Stimulated activated CD4-positive, alpha-beta T cell treated with anti-CD3 and anti-CD28 coated beads, Interleukin-1b, Interleukin-23, amount 100 ng/mL, for 1 hour (primary cell): ENCODE measurements around the gene ZFYVE9.
"Not testable (repeated sequence)": the region's sequence is repeated elsewhere in the genome, so short reads cannot be mapped to it uniquely, and the experiment has no call there.

Experiments
- DNase-seq, 2 donors: peaks; one replicate each; pipeline ENCODE4 v3.0.0-alpha.2; 2020; ENCODE audit warnings: low read depth in 2 of 2

ZFYVE9 gene

DNA sequence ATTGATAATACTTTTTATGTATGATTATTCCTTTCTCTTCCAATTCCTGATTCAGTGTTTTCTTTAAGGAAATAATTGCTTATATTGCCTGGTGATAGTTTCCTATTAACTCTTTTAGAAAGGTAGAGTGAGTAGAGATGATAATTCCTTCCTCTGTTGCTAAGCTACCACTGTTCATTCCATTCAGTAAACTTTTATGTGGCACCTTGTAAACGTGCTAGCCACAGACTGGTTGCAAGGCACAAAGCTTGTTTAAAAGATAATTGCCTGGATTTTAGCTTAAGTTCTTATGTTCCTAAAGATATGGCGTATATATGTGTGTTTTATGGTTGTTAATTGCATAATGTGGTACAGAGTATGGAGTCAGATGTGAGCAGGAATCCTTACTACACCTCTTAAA is 3.2 kb downstream of the ZFYVE9 start:
- no peak for DNase-seq

DNA sequence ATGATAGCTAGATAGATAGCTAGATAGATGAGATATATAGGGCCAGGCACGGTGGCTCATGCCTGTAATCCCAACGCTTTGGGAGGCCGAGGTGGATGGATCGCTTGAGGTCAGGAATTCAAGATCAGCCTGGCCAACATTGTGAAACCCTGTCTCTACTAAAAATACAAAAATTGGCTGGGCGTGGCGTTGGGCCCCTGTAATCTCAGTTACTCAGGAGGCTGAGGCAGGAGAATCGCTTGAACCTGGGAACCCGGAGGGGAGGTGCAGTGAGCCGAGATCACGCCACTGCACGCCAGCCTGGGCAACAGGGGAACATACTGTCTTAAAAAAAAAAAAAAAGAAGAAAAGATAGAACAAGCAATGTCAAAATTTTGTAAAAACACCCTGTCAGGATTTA is 8.6 kb downstream of the ZFYVE9 start:
- DNase-seq, result not testable (repeated sequence)

DNA sequence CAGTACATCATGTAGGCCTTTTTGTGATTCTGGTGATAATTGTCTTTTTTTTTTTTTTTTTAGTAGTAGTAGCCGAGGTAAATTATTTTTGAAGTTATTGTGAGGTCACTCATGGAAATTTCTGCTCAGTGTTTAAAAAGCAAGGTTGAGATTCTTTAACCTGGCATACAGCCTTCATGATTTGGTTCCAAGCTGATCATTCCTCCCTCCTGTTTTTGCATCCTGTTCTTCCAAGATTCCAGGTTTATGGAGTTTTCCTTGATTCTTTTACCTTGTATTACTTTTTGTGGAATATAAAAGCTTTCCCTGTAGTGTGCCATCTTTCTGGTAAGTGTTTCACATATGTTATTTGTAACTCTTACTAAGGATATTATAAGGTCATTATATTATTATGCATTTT is 9.1 kb downstream of the ZFYVE9 start:
- DNase-seq, result no peak

DNA sequence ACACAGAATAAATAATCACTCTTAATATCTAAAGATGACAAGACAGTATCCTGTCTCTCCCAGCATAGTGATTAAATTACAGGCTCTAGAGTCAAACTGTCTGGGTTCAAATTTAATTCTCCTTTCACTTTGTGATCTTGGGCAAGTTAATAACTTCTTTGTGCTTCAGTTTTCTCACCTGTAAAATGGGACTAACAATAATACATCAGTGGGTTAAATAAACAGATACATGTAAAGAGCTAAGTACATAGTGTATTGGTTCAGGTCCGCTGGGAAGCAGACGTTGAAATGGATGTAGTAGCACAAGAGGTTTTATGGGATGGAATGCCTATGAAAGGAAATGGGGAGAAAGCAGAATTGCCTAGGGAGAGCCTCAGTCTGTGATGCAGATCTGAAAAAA is 10.7 kb downstream of the ZFYVE9 start:
- no peak for DNase-seq

DNA sequence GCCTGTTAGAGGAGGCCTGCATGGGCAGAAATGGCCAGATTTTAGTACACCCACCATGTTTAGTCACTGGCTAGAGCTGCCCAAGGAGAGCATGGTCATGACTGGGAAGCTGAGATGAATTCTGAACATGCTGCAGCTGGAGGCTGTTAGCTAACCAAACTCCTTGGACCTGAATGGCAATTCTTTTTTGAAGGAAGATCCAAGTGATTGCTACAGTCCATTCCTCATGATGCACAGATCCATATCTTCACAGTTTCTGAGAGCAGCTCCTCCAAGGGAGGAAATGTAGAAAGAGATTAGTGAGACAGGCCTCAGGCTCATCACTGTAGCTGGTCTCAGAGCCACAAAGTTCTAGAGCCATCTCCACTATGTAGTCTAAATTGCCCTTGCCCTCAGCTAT is 11.1 kb downstream of the ZFYVE9 start:
- DNase-seq, result no peak

DNA sequence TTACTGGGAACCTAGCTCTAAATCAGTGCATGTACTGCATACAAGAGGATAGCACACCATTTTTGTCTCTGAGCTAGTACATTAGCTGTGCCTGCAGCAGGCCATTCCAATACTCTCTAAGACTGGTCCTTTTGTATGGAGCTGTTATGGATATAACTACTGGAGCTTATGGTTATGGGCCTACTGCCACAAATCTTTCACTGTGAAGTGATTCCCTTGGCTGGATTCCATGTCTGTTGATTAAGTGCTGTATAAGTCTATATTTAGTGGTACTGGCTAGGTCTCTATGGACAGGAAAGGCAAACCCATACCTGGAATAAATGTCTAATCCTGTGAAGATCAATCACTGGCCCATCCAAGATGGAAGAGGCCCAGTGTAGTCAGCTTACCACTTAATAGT is 12.0 kb downstream of the ZFYVE9 start:
- DNase-seq, result no peak

DNA sequence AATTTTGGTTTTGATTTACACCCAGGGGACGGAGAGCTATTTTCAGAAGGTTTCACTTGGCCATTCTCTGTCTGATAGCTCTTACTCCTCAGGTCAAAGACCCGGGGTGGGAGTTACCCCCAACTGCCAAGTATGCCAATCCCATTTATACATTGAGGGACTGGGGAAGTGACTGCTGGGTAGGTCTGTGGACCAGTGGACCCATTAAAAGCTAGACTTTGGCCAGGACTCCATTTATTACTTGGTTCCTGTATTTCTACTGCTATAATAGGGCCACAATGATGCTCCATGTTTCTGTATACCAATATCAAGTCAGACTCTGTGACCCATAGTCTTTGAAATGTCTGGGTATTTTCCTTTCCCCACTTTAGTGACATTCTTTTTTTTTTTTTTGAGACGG is 14.6 kb downstream of the ZFYVE9 start:
- DNase-seq, result no peak

DNA sequence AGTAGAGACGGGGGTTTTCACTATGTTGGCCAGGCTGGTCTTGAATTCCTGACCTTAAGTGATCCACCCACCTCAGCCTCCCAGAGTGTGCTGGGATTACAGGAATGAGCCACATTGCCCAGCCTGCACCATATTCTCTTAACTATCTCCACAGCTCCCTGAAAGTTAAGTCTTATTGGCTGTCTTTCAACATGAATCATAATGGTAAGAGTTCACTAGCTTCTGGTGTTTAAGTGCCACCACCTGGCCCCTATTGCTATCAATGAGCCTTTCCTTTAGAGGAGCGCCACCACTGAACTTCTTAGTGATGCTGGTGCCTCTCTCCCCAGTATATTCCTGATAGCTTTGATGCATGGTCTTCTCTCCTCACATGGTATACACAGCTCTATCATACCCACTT is 15.7 kb downstream of the ZFYVE9 start:
- DNase-seq, result no peak

DNA sequence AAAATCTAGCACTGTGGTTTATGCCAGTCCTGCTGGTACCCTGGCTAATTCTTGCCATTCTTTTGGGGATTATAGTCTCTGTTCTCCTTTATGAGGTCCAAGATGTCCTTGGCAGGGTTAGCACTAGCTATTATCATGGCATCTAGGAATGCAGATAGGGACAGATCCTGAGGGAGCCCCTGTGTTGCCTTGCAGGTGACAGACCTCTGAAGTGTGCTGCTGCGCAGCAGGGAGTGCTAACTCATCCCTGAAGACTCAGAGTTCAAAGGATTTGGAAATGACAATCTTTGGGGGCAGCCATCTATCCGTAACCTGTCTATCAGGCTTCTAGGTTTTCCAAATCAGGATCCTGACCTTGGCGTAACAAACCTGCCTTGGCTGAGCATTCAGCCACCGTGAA is 16.3 kb downstream of the ZFYVE9 start:
- no peak for DNase-seq

DNA sequence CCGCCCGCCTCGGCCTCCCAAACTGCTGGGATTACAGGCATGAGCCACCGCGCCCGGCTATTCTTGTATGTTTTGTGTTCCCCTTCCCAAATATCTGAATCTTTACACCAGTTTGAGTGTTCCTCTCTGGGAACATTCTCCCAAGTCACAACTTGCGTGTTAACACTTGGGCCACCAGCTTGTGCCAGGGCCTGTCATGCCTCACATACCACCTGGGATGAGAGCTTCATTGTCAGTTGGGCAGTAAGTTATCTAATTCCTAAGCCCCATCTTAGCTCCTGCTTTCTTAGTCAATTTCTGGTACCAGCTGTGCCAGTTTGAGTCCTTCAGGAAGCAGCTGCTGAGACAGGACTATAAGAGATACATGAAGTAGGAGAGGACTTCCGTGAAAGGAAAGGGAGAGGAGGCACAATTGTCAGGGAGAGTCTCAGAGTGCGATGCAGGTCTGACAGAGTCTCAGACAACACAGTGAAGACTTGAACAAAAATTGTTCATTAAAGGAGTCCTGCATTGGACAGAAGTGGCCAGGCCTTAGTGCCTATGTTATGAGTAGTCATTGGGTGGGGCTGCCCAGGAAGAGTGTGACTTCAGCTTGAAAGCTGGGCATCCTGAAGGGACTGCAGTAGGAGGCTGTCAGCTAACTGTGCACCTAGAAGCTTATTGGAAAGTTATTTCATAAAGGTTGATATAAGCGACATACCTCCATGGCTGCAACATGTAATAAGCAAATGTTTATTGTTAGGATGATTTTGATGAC is 17.3 kb downstream of the ZFYVE9 start:
- no peak for DNase-seq

DNA sequence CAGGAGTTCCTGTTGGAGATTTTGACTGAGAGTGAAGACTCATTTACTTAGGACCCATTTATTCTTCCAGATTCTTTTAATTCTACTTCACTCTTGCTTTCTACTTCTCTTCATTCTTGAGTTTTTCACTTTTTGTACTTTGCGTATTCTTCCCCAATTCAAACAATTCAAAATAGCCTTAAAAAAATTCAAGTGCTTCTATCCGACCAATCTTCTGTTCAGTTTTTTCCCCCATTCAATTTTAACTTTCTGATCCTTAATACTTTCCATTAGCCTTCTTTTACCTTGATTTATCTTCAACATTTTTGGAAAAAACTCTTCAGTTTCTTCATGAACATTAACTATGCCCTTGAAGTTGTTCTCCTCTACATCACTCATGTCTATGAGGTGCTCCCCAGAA is 21.1 kb downstream of the ZFYVE9 start:
- DNase-seq, result no peak

DNA sequence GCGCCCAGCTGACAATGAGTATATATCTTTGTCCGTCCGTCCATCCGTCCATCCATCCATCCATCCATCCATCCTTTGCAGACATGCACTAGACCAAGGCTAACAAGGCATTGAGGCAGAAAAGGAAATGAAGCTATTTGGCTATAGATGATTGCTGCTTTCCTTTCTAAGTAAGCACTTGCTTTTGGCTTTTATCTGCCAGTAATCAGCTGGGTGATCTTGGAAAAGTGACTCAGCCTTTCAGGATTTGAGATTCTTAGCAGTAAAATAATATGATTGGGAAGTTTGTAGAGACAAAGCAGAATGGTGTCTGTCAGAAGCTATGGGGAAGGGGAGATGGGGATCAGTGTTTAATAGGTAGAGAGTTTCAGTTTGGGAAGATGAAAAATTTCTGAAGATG is 22.7 kb downstream of the ZFYVE9 start:
- DNase-seq, result no peak

DNA sequence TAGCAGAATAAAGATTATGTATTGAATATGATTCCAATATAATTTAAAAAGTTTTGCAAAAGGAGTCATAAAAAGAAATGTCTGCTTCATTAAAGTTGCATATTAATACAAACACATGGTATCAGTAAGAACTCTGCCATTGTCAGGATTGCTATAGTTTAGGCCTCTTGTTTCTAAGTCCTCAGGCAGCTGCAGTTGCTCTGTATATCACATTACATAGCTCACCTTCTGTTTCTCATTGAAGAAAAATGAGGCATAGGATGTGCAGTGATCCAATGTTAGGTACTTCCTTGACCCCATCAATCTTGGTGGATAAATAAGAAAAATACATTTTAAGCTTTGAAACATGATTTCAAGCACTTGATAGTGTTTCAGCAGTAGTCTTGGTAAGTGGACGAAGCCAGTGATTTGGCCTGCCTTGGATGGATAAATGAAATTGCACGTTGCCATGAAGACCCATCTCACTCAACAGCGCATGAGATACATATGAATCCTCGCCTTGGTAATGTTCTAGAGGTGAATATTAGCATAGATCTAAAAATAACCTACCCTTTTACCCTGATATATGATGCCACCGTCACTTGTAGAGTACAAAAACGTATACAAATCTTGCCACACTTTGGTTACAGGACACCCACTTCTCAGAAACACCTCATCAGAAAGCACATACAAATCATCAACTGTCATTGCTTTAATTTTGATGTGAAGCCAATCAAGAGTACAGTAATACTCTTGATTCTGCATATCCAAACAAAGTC is 25.3 kb downstream of the ZFYVE9 start:
- DNase-seq, result no peak

DNA sequence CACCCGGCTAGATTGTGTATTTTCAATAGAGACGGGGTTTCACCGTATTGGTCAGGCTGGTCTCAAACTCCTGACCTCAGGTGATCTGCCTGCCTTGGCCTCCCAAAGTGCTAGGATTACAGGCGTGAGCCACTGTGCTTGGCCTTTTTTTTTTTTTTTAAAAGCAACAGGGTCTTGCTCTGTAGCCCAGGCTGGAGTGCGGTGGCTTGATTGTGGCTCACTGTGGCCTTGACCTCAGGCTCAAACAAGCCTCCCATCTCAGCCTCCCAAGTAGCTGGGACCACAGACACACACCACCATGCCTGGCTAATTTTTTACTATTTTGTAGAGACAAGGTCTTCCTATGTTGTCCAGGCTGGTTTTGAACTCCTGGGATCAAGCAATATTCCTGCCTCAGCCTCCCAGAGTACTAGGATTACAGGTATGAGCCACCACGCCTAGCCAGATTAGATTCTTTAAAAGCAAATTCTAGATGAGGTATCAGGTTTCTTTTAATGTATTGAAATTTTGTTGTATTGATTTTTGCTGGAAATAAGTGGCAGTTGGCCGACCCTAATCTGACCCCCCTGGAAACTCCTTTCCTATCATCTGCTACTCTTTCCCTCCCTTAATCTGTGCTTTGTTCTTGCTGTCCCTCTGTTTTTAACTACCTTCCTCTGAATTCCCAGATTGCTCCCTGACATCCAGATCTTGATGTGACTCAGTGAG is 26.6 kb downstream of the ZFYVE9 start:
- DNase-seq, result no peak

DNA sequence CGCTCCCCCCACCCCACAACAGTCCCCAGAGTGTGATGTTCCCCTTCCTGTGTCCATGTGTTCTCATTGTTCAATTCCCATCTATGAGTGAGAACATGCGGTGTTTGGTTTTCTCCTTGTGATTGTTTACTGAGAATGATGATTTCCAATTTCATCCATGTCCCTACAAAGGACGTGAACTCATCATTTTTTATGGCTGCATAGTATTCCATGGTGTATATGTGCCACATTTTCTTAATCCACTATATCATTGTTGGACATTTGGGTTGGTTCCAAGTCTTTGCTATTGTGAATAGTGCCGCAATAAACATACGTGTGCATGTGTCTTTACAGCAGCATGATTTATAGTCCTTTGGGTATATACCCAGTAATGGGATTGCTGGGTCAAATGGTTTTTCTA is 29.3 kb downstream of the ZFYVE9 start:
- not testable (repeated sequence) for DNase-seq

DNA sequence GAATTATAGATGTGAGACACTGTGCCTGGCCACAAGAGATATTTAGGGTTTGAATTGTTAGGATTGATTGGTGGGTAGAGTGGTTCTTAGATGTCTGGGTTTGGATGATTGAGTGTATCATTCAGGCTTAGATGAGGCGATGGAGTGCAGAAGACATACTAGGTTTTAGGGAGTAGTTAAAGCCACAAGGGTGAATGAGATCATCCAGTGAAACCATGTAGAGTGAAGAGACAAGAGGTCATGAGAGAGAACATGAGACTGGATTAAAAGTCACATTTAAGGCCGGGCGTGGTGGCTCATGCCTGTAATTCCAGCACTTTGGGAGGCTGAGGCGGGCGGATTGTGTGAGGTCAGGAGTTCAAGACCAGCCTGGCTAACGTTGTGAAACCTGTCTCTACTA is 37.2 kb downstream of the ZFYVE9 start:
- DNase-seq, result no peak

DNA sequence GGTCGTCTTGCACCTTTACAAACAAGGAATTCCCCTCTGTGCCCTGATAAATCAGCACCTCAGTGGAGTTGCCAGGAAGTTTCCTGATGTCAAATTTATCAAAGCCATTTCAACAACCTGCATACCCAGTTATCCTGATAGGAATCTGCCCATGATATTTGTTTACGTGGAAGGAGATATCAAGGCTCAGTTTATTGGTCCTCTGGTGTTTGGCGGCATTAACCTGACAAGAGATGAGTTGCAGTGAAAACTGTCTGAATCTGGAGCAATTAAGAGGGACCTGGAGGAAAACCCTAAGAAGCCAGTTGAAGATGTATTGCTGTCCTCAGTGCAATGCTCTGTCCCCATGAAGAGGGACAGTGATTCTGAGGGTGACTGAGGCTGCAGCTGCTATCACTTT is 38.3 kb downstream of the ZFYVE9 start:
- no peak for DNase-seq

DNA sequence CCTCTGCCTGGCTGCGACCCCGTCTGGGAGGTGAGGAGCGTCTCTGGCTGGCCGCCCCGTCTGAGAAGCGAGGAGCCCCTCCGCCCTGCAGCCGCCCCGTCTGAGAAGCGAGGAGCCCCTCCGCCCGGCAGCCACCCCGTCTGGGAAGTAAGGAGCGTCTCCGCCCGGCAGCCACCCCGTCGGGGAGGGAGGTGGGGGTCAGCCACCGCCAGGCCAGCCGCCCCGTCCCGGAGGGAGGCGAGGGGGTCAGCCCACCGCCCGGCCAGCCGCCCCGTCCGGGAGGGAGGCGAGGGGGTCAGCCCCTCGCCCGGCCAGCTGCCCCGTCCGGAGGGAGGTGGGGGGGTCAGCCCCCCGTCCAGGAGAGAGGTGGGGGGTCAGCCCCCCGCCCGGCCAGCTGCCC is 39.9 kb downstream of the ZFYVE9 start:
- not testable (repeated sequence) for DNase-seq

DNA sequence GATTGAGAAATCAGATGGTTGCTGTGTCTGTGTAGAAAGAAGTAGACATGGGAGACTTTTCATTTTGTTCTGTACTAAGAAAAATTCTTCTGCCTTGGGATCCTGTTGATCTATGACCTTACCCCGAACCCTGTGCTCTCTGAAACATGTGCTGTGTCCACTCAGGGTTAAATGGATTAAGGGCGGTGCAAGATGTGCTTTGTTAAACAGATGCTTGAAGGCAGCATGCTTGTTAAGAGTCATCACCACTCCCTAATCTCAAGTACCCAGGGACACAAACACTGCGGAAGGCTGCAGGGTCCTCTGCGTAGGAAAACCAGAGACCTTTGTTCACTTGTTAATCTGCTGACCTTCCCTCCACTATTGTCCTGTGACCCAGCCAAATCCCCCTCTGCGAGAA is 40.4 kb downstream of the ZFYVE9 start:
- not testable (repeated sequence) for DNase-seq

DNA sequence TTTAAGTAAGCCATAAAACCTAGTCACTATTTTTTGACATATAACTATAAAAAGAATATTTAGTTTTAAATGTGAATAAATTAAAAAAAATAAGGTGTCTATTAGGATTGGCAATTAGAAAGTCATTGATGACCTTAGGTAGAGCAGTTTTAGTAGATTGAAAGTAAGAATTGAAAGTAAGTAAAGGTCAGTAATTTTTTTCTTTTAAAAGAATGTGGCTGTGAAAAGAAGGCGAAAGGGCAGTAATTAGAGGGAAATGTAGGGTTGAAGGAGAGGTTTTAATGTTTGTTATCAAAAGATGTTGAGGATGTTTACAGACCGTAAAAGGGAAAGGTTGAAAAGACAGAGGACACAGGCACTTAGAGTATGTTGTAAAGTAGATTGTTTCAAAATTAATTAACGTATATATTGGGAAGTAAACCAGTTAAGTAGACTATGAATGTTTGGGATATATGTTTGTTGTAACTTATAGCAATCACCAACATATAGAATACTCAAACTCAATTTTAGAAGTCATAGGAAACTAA is 41.0 kb downstream of the ZFYVE9 start:
- no peak for DNase-seq

DNA sequence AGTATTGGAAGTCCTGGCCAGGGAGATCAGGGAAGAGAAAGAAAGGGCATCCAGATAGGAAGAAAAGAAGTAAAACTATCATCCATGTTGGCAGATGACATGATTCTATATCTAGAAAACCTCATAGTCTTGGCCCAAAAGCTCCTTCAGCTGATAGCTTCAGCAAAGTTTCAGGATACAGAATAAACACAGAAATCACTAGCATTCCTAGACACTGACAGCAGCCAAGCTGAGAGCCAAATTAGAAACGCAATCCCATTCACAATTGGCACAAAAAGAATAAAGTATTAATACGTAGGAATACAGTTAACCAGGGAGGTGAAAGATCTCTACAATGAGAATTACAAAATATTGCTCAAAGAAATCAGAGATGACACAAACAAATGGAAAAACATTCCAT is 44.6 kb downstream of the ZFYVE9 start:
- no peak for DNase-seq

DNA sequence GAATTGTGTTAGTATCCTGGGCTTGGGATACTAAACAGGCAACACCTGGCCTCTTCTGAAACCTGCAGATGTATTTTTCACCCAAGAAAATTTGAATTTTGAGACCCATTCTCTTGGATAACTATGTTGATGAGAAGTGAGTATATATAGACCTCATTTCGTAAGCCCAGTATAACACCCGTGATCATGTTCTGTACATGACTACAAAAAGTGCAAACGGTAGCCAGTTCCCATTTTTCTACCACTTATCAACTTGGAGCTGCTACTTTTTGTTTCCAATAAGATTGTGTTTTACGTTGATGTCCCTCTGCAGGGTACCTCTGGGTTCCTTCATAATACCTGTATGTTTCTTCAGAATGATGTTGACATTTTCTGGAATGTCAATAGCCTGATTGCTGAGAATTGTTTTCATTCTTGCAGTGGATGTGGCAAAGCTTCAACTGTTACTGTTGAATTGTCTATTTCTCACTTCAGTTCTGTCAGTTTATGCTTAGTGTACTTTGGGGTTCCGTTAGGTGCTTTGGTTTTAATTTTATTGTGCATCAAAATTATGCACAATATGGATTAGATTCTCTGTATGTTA is 48.1 kb downstream of the ZFYVE9 start:
- DNase-seq, result no peak
